ENCODE measurements around the gene KIF20A.

DNA sequence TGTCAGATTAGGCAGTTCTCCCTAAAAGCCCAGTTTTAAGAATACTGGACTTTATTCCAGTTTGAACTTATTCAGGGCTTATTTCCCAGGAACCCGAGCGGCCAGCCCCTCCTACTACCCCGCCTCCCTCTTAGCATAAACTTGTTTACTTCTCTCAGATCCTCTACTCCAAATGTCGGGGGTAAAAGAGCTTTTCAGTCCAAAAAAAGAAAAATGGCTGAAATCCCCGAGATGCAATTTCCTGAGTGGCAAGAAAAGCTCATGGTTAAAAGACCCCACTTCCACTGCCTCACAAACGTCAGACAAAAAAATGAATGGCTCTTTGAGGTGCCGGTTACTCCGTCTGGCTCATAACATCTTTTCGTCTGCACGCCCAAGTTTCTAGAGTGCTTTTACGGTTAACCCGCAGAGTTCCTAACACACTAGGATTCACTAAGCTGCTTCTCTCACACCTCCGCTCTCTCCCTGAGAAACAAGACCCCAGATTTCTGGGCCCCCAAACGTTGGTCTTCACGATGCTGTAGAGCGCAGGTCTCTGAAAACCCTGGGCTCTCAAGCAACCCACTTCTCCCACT is 884 bp upstream of the KIF20A start:
- TF ChIP-seq, protein P1, sequence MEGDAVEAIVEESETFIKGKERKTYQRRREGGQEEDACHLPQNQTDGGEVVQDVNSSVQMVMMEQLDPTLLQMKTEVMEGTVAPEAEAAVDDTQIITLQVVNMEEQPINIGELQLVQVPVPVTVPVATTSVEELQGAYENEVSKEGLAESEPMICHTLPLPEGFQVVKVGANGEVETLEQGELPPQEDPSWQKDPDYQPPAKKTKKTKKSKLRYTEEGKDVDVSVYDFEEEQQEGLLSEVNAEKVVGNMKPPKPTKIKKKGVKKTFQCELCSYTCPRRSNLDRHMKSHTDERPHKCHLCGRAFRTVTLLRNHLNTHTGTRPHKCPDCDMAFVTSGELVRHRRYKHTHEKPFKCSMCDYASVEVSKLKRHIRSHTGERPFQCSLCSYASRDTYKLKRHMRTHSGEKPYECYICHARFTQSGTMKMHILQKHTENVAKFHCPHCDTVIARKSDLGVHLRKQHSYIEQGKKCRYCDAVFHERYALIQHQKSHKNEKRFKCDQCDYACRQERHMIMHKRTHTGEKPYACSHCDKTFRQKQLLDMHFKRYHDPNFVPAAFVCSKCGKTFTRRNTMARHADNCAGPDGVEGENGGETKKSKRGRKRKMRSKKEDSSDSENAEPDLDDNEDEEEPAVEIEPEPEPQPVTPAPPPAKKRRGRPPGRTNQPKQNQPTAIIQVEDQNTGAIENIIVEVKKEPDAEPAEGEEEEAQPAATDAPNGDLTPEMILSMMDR (IDR thresholded peaks at IDR 0.05; ENCODE audit: insufficient read depth, low read depth, low read length) = no peak
- no peak for TF ChIP-seq EZH2 (IDR thresholded peaks at IDR 0.05; ENCODE audit: insufficient read depth, low read length)

Data from astrocyte (in vitro differentiated cells and primary cell).